Coronary artery (tissue), 2 donors: ENCODE data around the gene NOXO1.

Source experiments
- DNase-seq: peaks from one replicate; pipeline ENCODE4 v3.0.0-alpha.2; 2017; ENCODE audit warnings: low spot score
- H3K27ac ChIP-seq, 2 donors: fragments of 200-600 bp; sonication (generic); one replicate each; pipeline ENCODE4 v1.5.1; 2016 to 2019
- H3K4me3 ChIP-seq: fragments of 200-600 bp; sonication (generic); 2 replicates; pipeline ENCODE4 v1.5.1; 2016; ENCODE audit warnings: mild to moderate bottlenecking, moderate library complexity
- CTCF ChIP-seq: fragments of 200-600 bp; sonication (generic); IDR thresholded peaks from one replicate; pipeline ENCODE4 v1.5.1; 2019; ENCODE audit warnings: antibody characterized with exemption

The NOXO1 gene

DNA sequence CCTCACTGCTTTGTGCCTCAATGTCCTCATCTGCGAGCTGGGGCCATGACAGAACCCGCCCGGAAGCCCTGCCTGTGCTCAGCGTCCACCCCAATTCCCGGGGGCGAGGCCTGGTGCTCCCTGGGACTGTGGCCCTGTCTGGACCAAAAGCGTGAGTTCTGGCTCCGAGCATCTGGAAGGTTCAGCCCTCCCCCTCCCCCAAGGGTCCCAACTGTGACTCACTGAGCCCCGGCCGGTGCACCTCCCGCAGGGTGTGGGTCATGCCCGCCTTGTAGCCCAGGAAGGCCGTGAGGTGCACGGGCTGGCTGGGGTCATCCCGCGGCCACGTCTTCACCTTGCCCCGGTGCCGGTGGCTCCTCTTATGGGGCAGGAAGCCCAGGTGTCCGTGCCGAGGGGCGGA is 27.5 kb downstream of the NOXO1 start:
- DNase-seq: no peak
- TF ChIP-seq CTCF: no peak

GRCh38 chr16:1950559-1950958 is 30.7 kb downstream of the NOXO1 start:
- no peak overlapping the region for H3K27ac ChIP-seq
- no peak overlapping the region for H3K4me3 ChIP-seq
- no peak for DNase-seq
- TF ChIP-seq CTCF: no peak

More for the DNA sequence above, 27.5 kb downstream of the NOXO1 start:
- no peak overlapping the region for H3K27ac ChIP-seq
- no peak overlapping the region for H3K4me3 ChIP-seq

GRCh38 chr16:1950047-1950446 is 31.2 kb downstream of the NOXO1 start:
- Histone ChIP-seq H3K4me3 (no peak overlapping the region), H3K27ac (no peak overlapping the region)
- TF ChIP-seq CTCF: no peak
- DNase-seq: no peak

DNA sequence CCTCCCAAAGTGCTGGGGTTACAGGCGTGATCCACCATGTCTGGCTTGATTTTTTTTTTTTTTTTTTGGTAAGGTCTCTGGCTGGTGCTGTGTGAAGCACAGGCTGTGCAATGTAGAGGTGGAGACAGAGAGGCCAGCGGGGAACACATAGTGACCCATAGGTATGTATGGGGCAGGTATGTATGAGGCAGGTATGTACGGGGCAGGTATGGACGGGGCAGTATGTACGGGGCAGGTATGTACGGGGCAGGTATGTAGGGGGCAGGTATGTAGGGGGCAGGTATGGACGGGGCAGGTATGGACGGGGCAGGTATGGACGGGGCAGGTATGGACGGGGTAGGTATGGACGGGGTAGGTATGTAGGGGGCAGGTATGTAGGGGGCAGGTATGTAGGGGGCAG is 31.8 kb downstream of the NOXO1 start:
- Histone ChIP-seq H3K27ac (no peak overlapping the region), H3K4me3 (no peak overlapping the region)
- DNase-seq: no peak
- TF ChIP-seq CTCF: no peak

- no peak overlapping the region for H3K27ac ChIP-seq
Observed at GRCh38 chr16:1947369-1947670, 33.9 kb downstream of the NOXO1 start.

DNA sequence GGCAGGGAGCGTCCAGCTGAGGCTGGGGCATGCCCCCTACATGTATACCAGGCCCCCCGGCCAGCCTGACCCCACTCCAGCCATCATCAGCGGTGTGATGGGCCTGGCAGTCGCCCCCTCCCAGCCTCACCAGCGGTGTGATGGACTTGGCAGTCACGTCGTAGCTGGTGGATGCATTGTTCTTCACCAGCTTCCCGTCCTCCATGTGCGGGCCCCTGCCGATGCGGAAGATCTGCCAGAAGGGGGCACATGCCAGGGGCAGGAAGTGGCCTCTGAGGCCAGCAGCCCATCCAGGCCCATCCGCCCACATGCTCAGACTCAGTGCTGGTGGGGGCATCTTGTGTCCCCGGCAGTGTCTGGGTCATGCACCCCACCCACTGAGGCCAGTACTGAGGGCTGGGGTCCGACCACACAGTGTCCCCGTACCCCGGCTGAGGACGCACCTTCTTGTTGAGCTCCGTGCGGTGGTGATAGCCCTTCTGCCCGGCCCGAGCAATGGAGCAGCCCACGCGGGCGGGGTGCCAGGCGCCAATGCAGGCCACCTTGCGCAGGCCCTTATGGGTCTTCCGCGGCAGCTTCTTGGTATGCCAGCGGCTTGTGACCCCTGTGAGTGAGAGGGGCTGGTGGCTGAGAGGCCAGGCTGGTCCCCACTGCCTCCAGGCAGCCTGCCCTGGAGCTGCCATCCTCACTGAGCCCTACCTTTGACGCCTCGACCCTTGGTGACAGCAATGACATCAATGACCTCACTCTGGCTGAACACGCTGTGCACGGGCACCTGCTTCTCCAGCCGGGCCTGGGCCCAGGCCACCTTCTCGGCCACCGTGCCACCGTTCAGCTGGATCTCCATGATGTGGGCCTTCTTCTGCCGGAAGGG is 34.5 kb downstream of the NOXO1 start:
- H3K4me3 ChIP-seq: no peak overlapping the region
- H3K27ac ChIP-seq: no peak overlapping the region
- no peak for TF ChIP-seq CTCF
- no peak for DNase-seq

More at GRCh38 chr16:1947369-1947670, 33.9 kb downstream of the NOXO1 start:
- H3K4me3 ChIP-seq: no peak overlapping the region
- no peak for TF ChIP-seq CTCF
- DNase-seq: no peak

DNA sequence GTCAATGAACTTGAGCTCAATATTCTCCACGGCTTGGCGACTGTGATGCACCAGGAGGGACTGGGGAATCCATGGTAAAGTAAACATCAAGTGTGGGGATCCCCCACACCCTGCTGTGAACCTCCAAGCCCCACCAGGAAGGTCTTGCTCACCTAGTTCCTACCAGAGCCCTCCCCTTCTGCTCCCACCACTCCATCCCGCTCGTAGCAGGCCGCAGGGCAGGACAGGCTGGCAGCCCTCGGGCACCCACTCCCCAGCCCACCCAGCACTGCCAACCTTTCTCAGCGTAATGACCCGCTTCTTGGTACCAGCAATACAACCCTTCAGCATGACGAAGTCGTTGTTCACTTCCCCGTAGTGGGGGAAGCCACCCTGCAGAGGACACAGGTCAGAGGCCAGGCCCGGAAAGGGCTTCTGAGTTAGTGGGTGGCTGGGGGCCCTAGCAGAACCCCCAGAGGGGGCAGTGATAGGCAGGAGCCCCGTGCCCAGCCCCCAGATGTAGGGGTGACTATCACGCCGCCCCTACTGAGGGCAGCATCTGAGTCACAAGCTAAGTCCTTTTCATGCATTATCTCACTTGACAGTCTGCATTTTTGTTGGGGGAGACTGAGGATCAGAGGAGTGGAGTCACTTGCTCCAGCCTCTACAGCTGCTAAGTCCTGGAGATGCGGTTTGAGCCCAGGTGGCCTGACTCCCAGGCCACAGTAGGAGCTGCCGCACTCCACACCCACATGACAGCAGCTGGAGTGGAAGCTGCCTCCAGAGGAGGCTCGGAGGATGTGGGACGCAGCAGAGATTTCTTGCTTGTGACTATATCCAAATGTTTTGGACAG is 35.5 kb downstream of the NOXO1 start:
- Histone ChIP-seq H3K4me3 (no peak overlapping the region), H3K27ac (no peak overlapping the region)
- no peak for DNase-seq
- no peak for TF ChIP-seq CTCF
